Ascending aorta (tissue), 2 donors: ENCODE measurements around the gene SMO. TPM values are rescaled to one million over a fixed set of nuclear protein-coding genes. Genes with fewer than 3 reads are reported as not detected.

Experiments
- DNase-seq, 2 donors: peaks; one replicate each; pipeline ENCODE4 v3.0.0-alpha.2; 2019; ENCODE audit warnings: low spot score in 2 of 2
- H3K27ac ChIP-seq, 2 donors: fragments of 200-600 bp; sonication (generic); one replicate each; pipeline ENCODE4 v1.5.1; 2016 to 2017; ENCODE audit warnings: mild to moderate bottlenecking in 1 of 2
- H3K27me3 ChIP-seq: fragments of 200-600 bp; sonication (generic); one replicate; pipeline ENCODE4 v1.5.1; 2017
- H3K36me3 ChIP-seq, 2 donors: fragments of 200-600 bp; sonication (generic); one replicate each; pipeline ENCODE4 v1.5.1; 2016
- H3K4me1 ChIP-seq, 2 donors: fragments of 200-600 bp; sonication (generic); one replicate each; pipeline ENCODE4 v1.5.1; 2016 to 2017; ENCODE audit warnings: mild to moderate bottlenecking in 1 of 2
- H3K4me3 ChIP-seq, 2 donors: fragments of 200-600 bp; sonication (generic); one replicate each; pipeline ENCODE4 v1.5.1; 2016 to 2017; ENCODE audit warnings: mild to moderate bottlenecking in 1 of 2
- H3K9me3 ChIP-seq, 2 donors: fragments of 200-600 bp; sonication (generic); one replicate each; pipeline ENCODE4 v1.5.1; 2016
- CTCF ChIP-seq, 3 experiments: fragments of 200-600 bp in 2 of 3; fragments of 450-650 bp in 1 of 3; sonication (generic) in 2 of 3; IDR thresholded peaks; one replicate each; pipeline ENCODE4 v1.5.1; 2016 to 2019; ENCODE audit warnings: antibody characterized with exemption in 3 of 3, mild to moderate bottlenecking in 1 of 3, moderate library complexity in 1 of 3
- intact Hi-C: fragments of 100-400 bp; cut with DNase I; formaldehyde crosslinking; loops from one replicate; pipeline ENCODE4 v1.15.1; 2023
- total RNA-seq: library from RNA; depleted of rRNA; stranded (reverse); fragments of >200 nt; gene quantifications from one replicate; pipeline ENCODE4 v1.1.0, GENCODE V29; 2016

The SMO gene
- total RNA-seq, 1 donor from 2014 or later = 12.9 TPM

GRCh38 chr7:129228633-129229032, 40.2 kb downstream of the SMO start:
- Histone ChIP-seq H3K36me3 (no peaks in the 10 kb centered on the region), H3K27me3 (no peaks in the 10 kb centered on the region), H3K9me3 (no peaks in the 10 kb centered on the region), H3K27ac (no peak overlapping the region), H3K4me1 (peaks cover 0 to 9% of the 10 kb centered on the region in 2 donors), H3K4me3 (no peak overlapping the region)
- DNase-seq = no peak
- TF ChIP-seq CTCF (IDR thresholded peaks at IDR 0.05) = no peak
- intact Hi-C loops = no loop called here

- Histone ChIP-seq H3K27ac (no peak overlapping the region), H3K4me3 (no peak overlapping the region), H3K9me3 (no peaks in the 10 kb centered on the region), H3K27me3 (no peaks in the 10 kb centered on the region), H3K36me3 (no peaks in the 10 kb centered on the region), H3K4me1 (no peaks in the 10 kb centered on the region)
- intact Hi-C loops = no loop called here
- DNase-seq = no peak
- TF ChIP-seq CTCF (IDR thresholded peaks at IDR 0.05) = no peak
These were observed 43.2 kb downstream of the SMO start for GRCh38 chr7:129231666-129232065.

GRCh38 chr7:129238546-129238945, 50.1 kb downstream of the SMO start:
- no peak for TF ChIP-seq CTCF (IDR thresholded peaks at IDR 0.05)
- DNase-seq = no peak
- Histone ChIP-seq H3K4me3 (no peak overlapping the region), H3K4me1 (no peaks in the 10 kb centered on the region), H3K36me3 (no peaks in the 10 kb centered on the region), H3K27me3 (no peaks in the 10 kb centered on the region), H3K9me3 (no peaks in the 10 kb centered on the region), H3K27ac (no peak overlapping the region)
- intact Hi-C loops = no loop called here

GRCh38 chr7:129240119-129240820, 51.8 kb downstream of the SMO start:
- Histone ChIP-seq H3K4me3 (no peak overlapping the region), H3K36me3 (no peaks in the 10 kb centered on the region), H3K27ac (no peak overlapping the region), H3K9me3 (no peaks in the 10 kb centered on the region), H3K27me3 (no peaks in the 10 kb centered on the region), H3K4me1 (no peaks in the 10 kb centered on the region)
- intact Hi-C loops = no loop called here
- no peak for TF ChIP-seq CTCF (IDR thresholded peaks at IDR 0.05)
- no peak for DNase-seq

- no peaks in the 10 kb centered on the region for H3K4me1 ChIP-seq
- no peaks in the 10 kb centered on the region for H3K27me3 ChIP-seq
- DNase-seq = no peak
- no peak overlapping the region for H3K4me3 ChIP-seq
- no peak overlapping the region for H3K27ac ChIP-seq
- no peaks in the 10 kb centered on the region for H3K36me3 ChIP-seq
- TF ChIP-seq CTCF (IDR thresholded peaks at IDR 0.05) = no peak
- intact Hi-C loops = no loop called here
- no peaks in the 10 kb centered on the region for H3K9me3 ChIP-seq
These were observed 55.8 kb downstream of the SMO start for GRCh38 chr7:129244220-129244619.

GRCh38 chr7:129245533-129245932, 57.1 kb downstream of the SMO start:
- Histone ChIP-seq H3K27ac (no peak overlapping the region), H3K27me3 (no peaks in the 10 kb centered on the region), H3K4me1 (no peaks in the 10 kb centered on the region), H3K9me3 (no peaks in the 10 kb centered on the region), H3K4me3 (no peak overlapping the region), H3K36me3 (no peaks in the 10 kb centered on the region)
- DNase-seq = no peak
- intact Hi-C loops = no loop called here
- TF ChIP-seq CTCF (IDR thresholded peaks at IDR 0.05) = no peak
